K562 (cell line): ENCODE results near the gene NBPF11. TPM values are rescaled to one million over a fixed set of nuclear protein-coding genes. Genes with fewer than 3 reads are reported as not detected.
"Not testable (repeated sequence)": the region's sequence is repeated elsewhere in the genome, so short reads cannot be mapped to it uniquely, and the experiment has no call there.

Experiments
- ATAC-seq: fragments of 200-7000 bp; cut with Tn5 transposase; 3 replicates; pipeline ENCODE4 v1.9.1; 2020; ENCODE audit warnings: moderate library complexity
- BruUV-seq: library from RNA; stranded (reverse); fragments of 400-500 nt; replicated peaks from 2 replicates; lab custom pipeline; 2021; lab: Mats Ljungman, UMichigan
- CTCF ChIA-PET: fragments of 300-600 bp; formaldehyde crosslinking; extraction: SDS; loops from one replicate; lab custom pipeline; 2021; ENCODE audit warnings: low intra/inter-chr PET ratio; lab: Yijun Ruan, JAX
- POLR2A ChIA-PET: fragments of 300-600, 350-650 bp; sonication (Branson Sonifier 250); formaldehyde crosslinking; extraction: SDS; loops from one replicate; lab custom pipeline; 2021; ENCODE audit warnings: antibody characterized with exemption, inconsistent platforms; lab: Yijun Ruan, JAX
- DNase-seq, 4 experiments: peaks; one replicate each; pipeline versions ENCODE4 v3.0.0 to v3.0.0-alpha.2; 2011 to 2018; ENCODE audit warnings: low spot score in 3 of 4, mixed read lengths in 3 of 4; ENCODE audit errors: extremely low read depth in 1 of 4
- FAIRE-seq: peaks from 2 replicates; lab custom pipeline; 2011; peaks lifted over from hg19 to GRCh38; lab: Jason Lieb, UNC
- H2AFZ ChIP-seq: 2 replicates; pipeline ENCODE4 v1.6.0; 2011; ENCODE audit warnings: low read depth, low read length, control low read depth, inconsistent platforms
- H3K27ac ChIP-seq: fragments of 200-600 bp; 3 replicates; pipeline ENCODE4 v1.8.0; 2011; ENCODE audit warnings: low read depth, mild to moderate bottlenecking, control low read depth, inconsistent platforms, low read length, moderate library complexity, mixed read lengths; ENCODE audit errors: extremely low read depth
- H3K27me3 ChIP-seq, 2 experiments: fragments of 300-600 bp in 1 of 2; 2 replicates in 1 of 2; 3 replicates in 1 of 2; pipeline versions ENCODE4 v1.6.0 to v1.8.0; 2011; ENCODE audit warnings: inconsistent platforms in 2 of 2, low read length in 2 of 2, mild to moderate bottlenecking in 1 of 2, mixed read lengths in 1 of 2, moderate library complexity in 1 of 2; ENCODE audit not compliant: control insufficient read depth in 2 of 2, insufficient read depth in 2 of 2
- H3K36me3 ChIP-seq: fragments of 300-600 bp; 3 replicates; pipeline ENCODE4 v1.8.0; 2011; ENCODE audit warnings: mild to moderate bottlenecking, low read length, inconsistent platforms; ENCODE audit not compliant: control insufficient read depth, insufficient read depth
- H3K4me1 ChIP-seq, 2 experiments: fragments of 200-600 bp in 1 of 2; replicated peaks in 1 of 2; 2 replicates in 1 of 2; 3 replicates in 1 of 2; pipeline versions ENCODE4 v1.5.1 to v1.8.0; 2011; ENCODE audit warnings: inconsistent platforms in 2 of 2, low read length in 2 of 2, mild to moderate bottlenecking in 1 of 2, mixed read lengths in 1 of 2, moderate library complexity in 1 of 2; ENCODE audit not compliant: control insufficient read depth in 2 of 2, insufficient read depth in 2 of 2
- H3K4me2 ChIP-seq: 2 replicates; pipeline ENCODE4 v1.6.1; 2011; ENCODE audit warnings: low read length, control low read depth, inconsistent platforms, mixed read lengths; ENCODE audit not compliant: insufficient read depth
- H3K4me3 ChIP-seq: fragments of 200-600 bp; sonication (generic), shearing (Covaris generic); 2 replicates; pipeline ENCODE4 v1.5.1; 2016; ENCODE audit warnings: control low read depth, inconsistent platforms
- H3K79me2 ChIP-seq: fragments of 200-600 bp; 3 replicates; pipeline ENCODE4 v1.8.0; 2011; ENCODE audit warnings: low read length, inconsistent platforms; ENCODE audit not compliant: control insufficient read depth, insufficient read depth
- H3K9ac ChIP-seq, 2 experiments: 2 replicates each; pipeline versions ENCODE4 v1.6.0 to v1.6.1; 2011; ENCODE audit warnings: low read depth in 2 of 2, low read length in 2 of 2, control low read depth in 1 of 2, inconsistent platforms in 1 of 2, mild to moderate bottlenecking in 1 of 2, mixed read lengths in 1 of 2; ENCODE audit not compliant: insufficient read depth in 1 of 2
- H3K9me1 ChIP-seq: one replicate; pipeline ENCODE4 v1.6.0; 2011; ENCODE audit warnings: inconsistent platforms, mild to moderate bottlenecking, low read length, moderate library complexity; ENCODE audit not compliant: control insufficient read depth, insufficient read depth
- H3K9me3 ChIP-seq: replicated peaks from 2 replicates; pipeline ENCODE4 v1.5.1; 2011; ENCODE audit warnings: low read depth, low read length, inconsistent platforms; ENCODE audit not compliant: control insufficient read depth, insufficient read depth
- H4K20me1 ChIP-seq: replicated peaks from 2 replicates; pipeline ENCODE4 v1.6.1; 2011; ENCODE audit warnings: low read length, inconsistent platforms, mixed read lengths; ENCODE audit not compliant: control insufficient read depth, insufficient read depth
- WGBS: fragments of 100-300 bp; shearing (Covaris generic); methylation state at CpG from one replicate; pipeline ENCODE4 v1.1.6; 2016; ENCODE audit warnings: low coverage, mixed read lengths; ENCODE audit not compliant: insufficient coverage; ENCODE audit errors: missing lambda C conversion rate; 5-methylcytosine and 5-hydroxymethylcytosine counted together
- in situ Hi-C: fragments of 300-500 bp; cut with MboI; formaldehyde crosslinking; loops from 4 replicates; pipeline ENCODE4 v1.15.0; 2018; ENCODE audit warnings: inconsistent platforms, mixed read lengths
- intact Hi-C: fragments of 100-400 bp; cut with micrococcal nuclease; formaldehyde crosslinking; loops from 2 replicates; pipeline ENCODE4 v1.14.2; 2022
- polyA plus RNA-seq, 8 experiments: library from polyadenylated mRNA; depleted of rRNA in 4 of 8; stranded (reverse) in 5 of 8; unstranded in 3 of 8; fragments of >200 nt; fragmentation: Nextera tagmentation in 2 of 8; fragmentation: Illumina TruSeq in 1 of 8; extraction: Ambion mirVana in 2 of 8; extraction: Trizol in 1 of 8; gene quantifications; 2 replicates each; pipeline versions ENCODE4 v1.2.1 to v1.2.3, GENCODE V29; 2011 to 2014; ENCODE audit warnings: inconsistent platforms in 1 of 8, missing spikeins in 1 of 8
- total RNA-seq, 7 experiments: library from RNA; depleted of rRNA in 6 of 7; stranded (reverse); fragments of >200 nt in 6 of 7; fragmentation: Illumina TruSeq in 2 of 7; extraction: Trizol in 2 of 7; gene quantifications; 2 replicates each; pipeline versions ENCODE4 v1.2.1 to v1.2.3, GENCODE V29; 2011 to 2021; ENCODE audit warnings: low replicate concordance in 1 of 7

NBPF11 gene
- total and polyA plus RNA-seq, 9 of the 15 experiments (the other 6 are each of a cell fraction or from before 2014, with no cell fraction given): 2.8 to 17.0 (median 8.0) TPM

DNA sequence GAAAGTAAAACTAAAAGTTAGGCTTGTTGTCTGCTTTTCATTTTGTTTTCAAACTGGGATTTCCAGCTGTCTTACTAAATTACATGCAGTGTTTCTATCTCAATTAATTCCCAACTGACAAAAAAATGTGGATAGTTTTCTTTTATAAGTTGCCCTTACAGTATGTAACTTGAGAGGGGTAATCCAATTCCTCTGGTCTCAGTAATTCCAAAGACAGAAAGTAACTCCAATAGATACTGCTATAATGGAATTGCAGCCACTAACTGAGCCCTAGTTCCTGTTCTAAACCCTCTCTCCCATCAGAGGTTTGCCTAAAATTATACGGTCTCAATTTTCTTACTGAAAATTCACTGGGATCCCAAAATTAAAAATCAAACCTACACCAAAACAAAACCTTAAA lies 83.5 kb downstream of the NBPF11 start:
- H3K27me3 ChIP-seq, in situ Hi-C loops, H3K4me1 ChIP-seq, H3K9me3 ChIP-seq, H3K27ac ChIP-seq, H4K20me1 ChIP-seq, H3K9ac ChIP-seq, H3K36me3 ChIP-seq, H3K79me2 ChIP-seq, CTCF ChIA-PET, POLR2A ChIA-PET, H3K9me1 ChIP-seq, intact Hi-C loops, BruUV-seq, H3K4me3 ChIP-seq, ATAC-seq, FAIRE-seq, H2AFZ ChIP-seq, DNase-seq, H3K4me2 ChIP-seq: not testable (repeated sequence)
- no CpG with 5 or more reads among the region's 1 CpG for WGBS

DNA sequence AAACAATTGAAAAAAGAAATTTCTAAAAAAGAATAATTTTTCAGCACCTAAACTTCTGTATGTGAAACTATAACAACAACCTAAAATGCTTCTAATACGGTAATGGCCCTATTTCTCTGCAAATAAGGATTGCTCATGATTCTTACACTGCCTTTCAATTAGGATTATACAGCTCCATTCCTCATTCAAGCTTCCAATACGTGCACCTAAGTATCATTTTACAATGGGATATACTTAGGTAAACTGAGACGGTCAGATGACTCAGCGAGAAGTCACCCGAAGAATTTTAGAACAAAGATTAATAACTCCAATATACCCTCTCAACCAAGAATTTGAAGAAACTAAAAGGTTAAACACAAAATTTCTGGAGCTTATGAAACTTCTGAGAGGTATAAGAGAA lies 83.9 kb downstream of the NBPF11 start:
- H3K4me3 ChIP-seq, H3K4me2 ChIP-seq, BruUV-seq, FAIRE-seq, H3K9me3 ChIP-seq, H2AFZ ChIP-seq, H3K27ac ChIP-seq, in situ Hi-C loops, DNase-seq, H3K4me1 ChIP-seq, H4K20me1 ChIP-seq, H3K9me1 ChIP-seq, ATAC-seq, H3K36me3 ChIP-seq, H3K79me2 ChIP-seq, H3K9ac ChIP-seq, H3K27me3 ChIP-seq, CTCF ChIA-PET, intact Hi-C loops, POLR2A ChIA-PET: not testable (repeated sequence)
- no CpG with 5 or more reads among the region's 5 CpGs for WGBS

GRCh38 chr1:148060294-148060701 lies 91.8 kb downstream of the NBPF11 start:
- BruUV-seq, H3K9me1 ChIP-seq, H3K4me3 ChIP-seq, POLR2A ChIA-PET, H3K27ac ChIP-seq, H3K36me3 ChIP-seq, H3K9me3 ChIP-seq, ATAC-seq, H3K4me2 ChIP-seq, intact Hi-C loops, FAIRE-seq, H3K4me1 ChIP-seq, H3K79me2 ChIP-seq, CTCF ChIA-PET, H3K9ac ChIP-seq, H2AFZ ChIP-seq, H4K20me1 ChIP-seq, in situ Hi-C loops, H3K27me3 ChIP-seq, DNase-seq: not testable (repeated sequence)
- WGBS: 14% methylated on average over 15 of the region's 37 CpGs

GRCh38 chr1:148057384-148057783 lies 94.7 kb downstream of the NBPF11 start:
- H3K4me3 ChIP-seq, BruUV-seq, H3K27ac ChIP-seq, H3K4me1 ChIP-seq, in situ Hi-C loops, H3K27me3 ChIP-seq, H3K9me3 ChIP-seq, intact Hi-C loops, DNase-seq, H3K9ac ChIP-seq, H3K4me2 ChIP-seq, H3K9me1 ChIP-seq, H3K79me2 ChIP-seq, POLR2A ChIA-PET, CTCF ChIA-PET, H4K20me1 ChIP-seq, H3K36me3 ChIP-seq, ATAC-seq, H2AFZ ChIP-seq: not testable (repeated sequence)
- 10% methylated on average over 2 of the region's 5 CpGs for WGBS
- peak; percentile 67 for FAIRE-seq
